ENCODE measurements around the gene GFPT2.

The GFPT2 gene

GRCh38 chr5:180332861-180333260 lies 20.3 kb downstream of the GFPT2 start:
- no peak for DNase-seq

- DNase-seq: no peak
Measured at GRCh38 chr5:180332051-180332517, 21.1 kb downstream of the GFPT2 start.

GRCh38 chr5:180331647-180331950 lies 21.5 kb downstream of the GFPT2 start:
- no peak for DNase-seq

- DNase-seq: no peak
Measured at GRCh38 chr5:180330810-180331646, 22.1 kb downstream of the GFPT2 start.

- no peak for DNase-seq
Measured at GRCh38 chr5:180330270-180330648, 22.9 kb downstream of the GFPT2 start.

- DNase-seq: no peak
Measured at GRCh38 chr5:180329606-180330269, 23.4 kb downstream of the GFPT2 start.

- no peak for DNase-seq
Measured at GRCh38 chr5:180329138-180329435, 24.0 kb downstream of the GFPT2 start.

- DNase-seq: peak; percentile 68
Measured at GRCh38 chr5:180328296-180329137, 24.6 kb downstream of the GFPT2 start.

GRCh38 chr5:180326989-180327565 lies 26.1 kb downstream of the GFPT2 start:
- no peak for DNase-seq

GRCh38 chr5:180324601-180324950 lies 28.6 kb downstream of the GFPT2 start:
- no peak for DNase-seq

- DNase-seq: no peak
Measured at GRCh38 chr5:180323941-180324600, 29.1 kb downstream of the GFPT2 start.

- peak; percentile 33 for DNase-seq
Measured at GRCh38 chr5:180323160-180323559, 30.0 kb downstream of the GFPT2 start.

- no peak for DNase-seq
Measured at GRCh38 chr5:180318456-180319089, 34.6 kb downstream of the GFPT2 start.

- DNase-seq: no peak
Measured at GRCh38 chr5:180316586-180316985, 36.5 kb downstream of the GFPT2 start.

- DNase-seq: peak; percentile 51
Measured at GRCh38 chr5:180315762-180316212, 37.3 kb downstream of the GFPT2 start.

GRCh38 chr5:180313677-180314505 lies 39.2 kb downstream of the GFPT2 start:
- DNase-seq: peak; percentile 79

- DNase-seq: no peak
Measured at GRCh38 chr5:180311216-180311615, 41.9 kb downstream of the GFPT2 start.

- no peak for DNase-seq
Measured at GRCh38 chr5:180306796-180307195, 46.3 kb downstream of the GFPT2 start.

GRCh38 chr5:180305481-180305880 lies 47.7 kb downstream of the GFPT2 start:
- no peak for DNase-seq

GRCh38 chr5:180304431-180305375 lies 48.4 kb downstream of the GFPT2 start:
- DNase-seq: no peak

All from retina (tissue), 1 donor.